NCI-H345 (cell line): ENCODE results near the gene CISD2.
A peak's percentile ranks its signal among the peaks of the same experiment; 100 is the strongest.
"Not testable (repeated sequence)": the region's sequence is repeated elsewhere in the genome, so short reads cannot be mapped to it uniquely, and the experiment has no call there.

Experiments
- DNase-seq: peaks from one replicate; lab custom pipeline; 2025; lab: John Stamatoyannopoulos, UW

The CISD2 gene

DNA sequence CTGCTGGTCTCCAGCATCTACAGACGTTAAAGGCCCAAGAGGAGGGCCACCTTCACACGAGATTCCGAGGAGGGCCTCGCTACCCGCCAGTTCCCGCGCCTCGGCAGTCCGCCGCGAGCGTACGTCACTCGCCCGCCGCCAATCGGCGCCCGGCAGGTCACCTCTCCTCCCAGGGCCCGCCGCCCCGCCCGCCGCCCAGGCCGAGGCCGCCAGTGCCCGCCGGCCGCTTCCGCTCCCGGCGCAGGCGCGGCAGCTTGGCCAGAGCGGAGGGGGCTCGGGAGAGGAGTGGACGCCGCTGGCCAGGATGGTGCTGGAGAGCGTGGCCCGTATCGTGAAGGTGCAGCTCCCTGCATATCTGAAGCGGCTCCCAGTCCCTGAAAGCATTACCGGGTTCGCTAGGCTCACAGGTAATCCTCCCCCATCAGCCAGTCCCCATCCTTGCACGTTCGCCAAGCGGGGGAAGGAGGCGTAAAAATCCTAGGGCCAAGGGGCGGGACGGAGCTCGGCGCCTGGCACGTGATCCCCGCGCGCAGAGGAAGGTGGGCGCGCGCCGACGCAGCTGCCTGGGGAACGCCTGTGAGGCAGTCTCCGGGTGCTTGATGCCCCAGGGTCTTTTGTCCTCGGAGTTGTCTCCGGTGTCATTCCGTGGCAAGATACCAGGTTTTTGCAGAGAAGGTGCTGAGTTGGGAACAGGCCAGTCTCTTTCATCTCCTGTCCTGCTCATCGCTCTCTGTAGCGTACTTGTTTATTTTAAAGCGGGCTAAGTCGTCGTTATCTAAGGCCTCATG, at the start of gene CISD2:
CISD2 (plus strand) TSS at position 212 of the 788 bp plus-strand sequence; CDS start at position 305, 93 bp downstream.
- DNase-seq = peak; percentile 88

- DNase-seq = not testable (repeated sequence)
Observed at GRCh38 chr4:102819100-102819499, 49.7 kb upstream of the CISD2 start.

DNA sequence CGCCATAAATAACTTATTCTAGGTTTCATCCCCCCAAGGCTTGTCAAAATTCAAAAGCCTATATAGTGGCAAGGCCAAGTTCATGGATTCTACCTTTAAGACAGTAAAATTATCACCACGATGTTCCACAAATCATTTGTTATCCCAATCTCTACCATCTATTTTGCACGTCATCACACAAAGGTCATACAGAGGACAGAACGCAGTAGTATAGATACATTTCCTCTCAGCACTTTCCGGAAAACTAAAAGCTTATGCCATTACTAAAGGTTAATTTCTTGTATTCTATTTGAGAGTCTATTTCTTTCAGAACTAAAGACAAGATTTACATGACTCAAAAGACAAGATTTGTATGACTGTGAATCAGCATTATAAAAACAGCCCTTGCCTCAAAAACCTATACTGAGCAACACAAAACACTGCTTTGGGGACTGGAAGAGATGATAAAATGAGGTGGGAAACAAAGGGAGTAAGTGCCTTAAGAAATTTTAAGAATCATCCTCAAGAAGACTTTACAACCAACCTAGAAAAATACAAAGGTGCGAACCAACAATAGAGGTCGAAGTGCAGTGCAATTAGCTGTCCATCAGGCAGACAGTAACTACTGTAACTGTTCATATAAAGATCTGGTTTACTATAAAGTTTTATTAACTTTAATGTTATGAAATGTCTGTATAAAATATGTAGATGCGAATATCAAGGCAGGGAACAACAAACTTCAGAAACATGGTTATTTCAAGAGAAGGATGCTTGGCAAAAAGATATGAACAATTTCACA, 49.0 kb upstream of the CISD2 start:
- DNase-seq = no peak

DNA sequence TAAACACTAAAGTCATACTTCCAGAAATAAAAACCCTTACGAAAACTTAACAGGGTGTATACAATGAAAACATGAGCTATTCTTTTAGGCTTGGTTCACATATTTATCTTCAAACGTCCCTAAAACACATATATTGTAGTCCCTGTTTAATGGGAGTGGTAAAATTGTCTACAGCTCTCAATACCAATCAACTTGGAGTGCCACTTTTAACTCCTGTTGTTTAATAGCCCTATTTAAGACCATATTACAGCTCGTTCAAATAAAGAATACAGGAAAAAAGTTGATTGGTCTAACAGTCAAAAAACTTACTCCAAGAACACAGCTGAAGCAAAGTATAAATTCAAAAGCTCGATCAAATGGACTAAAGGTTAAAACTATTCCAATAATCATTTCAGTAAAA, 45.3 kb upstream of the CISD2 start:
- no peak for DNase-seq

GRCh38 chr4:102823897-102824296, 44.9 kb upstream of the CISD2 start:
- no peak for DNase-seq

- no peak for DNase-seq
Observed at GRCh38 chr4:102824398-102824797, 44.4 kb upstream of the CISD2 start.

DNA sequence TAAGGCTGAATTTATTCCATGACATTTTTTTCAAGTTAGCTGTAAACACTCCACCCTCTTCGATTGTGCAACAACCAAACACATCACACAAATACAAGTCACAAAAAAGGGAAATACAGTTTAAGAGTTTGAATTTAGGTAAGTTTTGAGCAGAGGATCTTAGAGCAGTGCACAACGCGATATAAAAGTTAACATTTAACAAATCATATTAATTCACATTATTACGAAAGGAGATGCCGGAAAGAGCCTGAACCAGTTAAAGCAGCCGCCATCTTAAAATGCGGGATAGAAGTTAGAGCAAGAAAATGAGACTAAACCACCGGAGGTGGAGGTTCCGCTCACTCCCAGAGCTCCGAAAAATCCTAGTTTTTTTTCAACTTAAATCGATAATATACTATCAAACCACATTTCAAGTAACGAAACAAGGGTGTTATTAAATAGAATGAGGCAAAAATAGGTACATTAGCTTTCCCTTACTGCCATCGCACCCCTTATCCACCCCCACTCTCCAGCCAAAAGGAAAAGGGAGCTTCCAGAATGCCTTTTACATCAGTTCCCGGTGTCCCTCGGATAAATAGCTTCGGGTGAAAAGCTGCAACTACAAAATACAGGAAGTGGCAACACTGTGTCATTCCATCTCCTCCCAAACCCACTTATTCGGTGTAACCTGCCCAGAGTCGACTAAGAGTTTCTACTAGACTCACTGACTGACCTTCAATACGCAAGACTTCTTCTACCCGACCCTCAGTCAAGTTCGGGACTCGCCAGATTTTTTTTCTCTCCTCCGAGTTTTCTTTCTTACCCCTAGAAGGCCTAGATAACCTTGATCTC, 43.3 kb upstream of the CISD2 start:
- DNase-seq = peak; percentile 56

- DNase-seq = no peak
Observed at GRCh38 chr4:102826105-102826889, 42.5 kb upstream of the CISD2 start.

GRCh38 chr4:102826890-102827673, 41.7 kb upstream of the CISD2 start, which contains the start of gene UBE2D3:
Gene UBE2D3, minus strand, starts transcription at chr4:102827551. Its CDS starts 1,043 bp downstream, at chr4:102826508.
- peak; percentile 91 for DNase-seq

GRCh38 chr4:102827674-102828496, 40.9 kb upstream of the CISD2 start:
- peak; percentile 98 for DNase-seq

DNA sequence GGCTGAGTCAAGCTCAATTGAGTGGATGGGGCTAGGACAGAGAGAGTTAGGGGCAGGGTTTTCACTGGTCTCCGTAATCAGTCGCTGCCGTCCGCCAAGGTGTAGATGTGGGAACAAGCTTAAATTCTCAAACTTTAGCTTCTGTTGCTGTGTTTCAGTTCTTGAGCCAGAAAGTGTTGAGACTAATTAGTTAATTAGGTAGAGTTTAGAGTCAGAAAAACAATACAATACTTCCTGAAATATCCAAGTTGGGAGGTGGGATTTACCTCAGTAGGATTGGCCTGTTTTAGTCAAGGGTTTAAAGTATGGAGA, 40.3 kb upstream of the CISD2 start:
- no peak for DNase-seq

GRCh38 chr4:102829803-102830202, 39.0 kb upstream of the CISD2 start:
- DNase-seq = no peak

DNA sequence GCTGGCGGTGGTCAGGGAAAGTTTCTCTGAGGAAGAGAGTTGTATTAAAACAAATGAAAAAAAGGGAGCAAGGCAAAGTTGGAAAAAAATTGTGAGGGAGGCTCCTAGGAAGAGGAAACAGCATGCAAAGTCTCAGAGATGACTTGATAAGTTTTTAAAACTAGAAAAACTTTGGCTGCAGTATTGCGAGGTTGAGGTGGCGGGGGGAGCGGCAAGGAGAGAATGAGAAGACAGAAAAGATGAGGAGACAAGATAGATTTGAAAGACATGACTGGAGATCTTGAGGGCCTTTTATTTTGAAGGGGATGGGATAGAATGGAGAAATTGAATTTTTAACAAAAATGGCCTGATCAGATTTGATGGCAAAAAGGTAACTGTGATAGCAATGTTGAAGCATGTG, 36.7 kb upstream of the CISD2 start:
- DNase-seq = no peak

DNA sequence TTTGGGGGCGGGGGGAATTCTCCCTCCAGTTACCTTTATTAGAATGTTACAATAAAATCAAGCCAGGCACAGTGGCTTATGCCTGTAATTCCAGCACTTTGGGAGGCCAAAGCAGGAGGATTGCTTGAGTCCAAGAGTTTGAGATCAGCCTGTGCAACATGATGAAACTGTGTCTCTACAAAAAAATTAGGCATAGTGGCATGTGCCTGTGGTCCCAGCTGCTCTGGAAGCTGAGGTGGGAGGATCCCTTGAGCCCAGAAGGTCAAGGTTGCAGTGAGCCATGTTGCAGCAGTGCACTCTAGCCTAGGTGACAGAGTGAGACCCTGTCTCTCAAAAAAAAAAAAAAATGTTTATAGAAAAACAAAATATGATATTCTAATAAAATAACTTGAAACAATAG, 36.1 kb upstream of the CISD2 start:
- DNase-seq = no peak

DNA sequence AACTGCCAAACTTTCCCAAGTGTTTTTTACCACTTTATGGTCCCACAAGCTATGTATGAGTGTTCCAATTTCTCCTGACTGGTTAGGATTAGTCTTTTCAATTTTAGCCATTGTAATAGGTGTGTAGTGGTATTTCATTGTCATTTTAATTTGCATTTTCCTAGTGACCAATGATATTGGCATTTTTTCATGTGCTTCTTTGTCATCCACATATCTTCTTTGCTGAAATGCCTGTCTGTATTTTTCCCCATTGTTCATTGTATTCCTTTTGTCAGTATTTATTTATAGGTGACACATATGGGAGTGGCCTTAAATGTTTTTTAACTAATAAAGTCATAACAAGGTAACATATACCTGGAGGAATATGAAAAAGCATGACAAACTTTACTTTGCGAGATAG, 32.2 kb upstream of the CISD2 start:
- DNase-seq = no peak

- no peak for DNase-seq
Observed at GRCh38 chr4:102842367-102842766, 26.4 kb upstream of the CISD2 start.

- DNase-seq = no peak
Observed at GRCh38 chr4:102843273-102843672, 25.5 kb upstream of the CISD2 start.

GRCh38 chr4:102843938-102844337, 24.9 kb upstream of the CISD2 start:
- no peak for DNase-seq

GRCh38 chr4:102847687-102848086, 21.1 kb upstream of the CISD2 start:
- no peak for DNase-seq

GRCh38 chr4:102849579-102850104, 19.1 kb upstream of the CISD2 start:
- DNase-seq = no peak
